Stimulated activated naive CD4-positive, alpha-beta T cell treated with Interleukin-2 at 50 U/mL for 16 hours (primary cell): ENCODE data around the gene PDZD4.
A peak's percentile ranks its signal among the peaks of the same experiment; 100 is the strongest.

Source experiments
- DNase-seq: peaks from one replicate; lab custom pipeline; 2025; lab: John Stamatoyannopoulos, UW

PDZD4 gene

DNA sequence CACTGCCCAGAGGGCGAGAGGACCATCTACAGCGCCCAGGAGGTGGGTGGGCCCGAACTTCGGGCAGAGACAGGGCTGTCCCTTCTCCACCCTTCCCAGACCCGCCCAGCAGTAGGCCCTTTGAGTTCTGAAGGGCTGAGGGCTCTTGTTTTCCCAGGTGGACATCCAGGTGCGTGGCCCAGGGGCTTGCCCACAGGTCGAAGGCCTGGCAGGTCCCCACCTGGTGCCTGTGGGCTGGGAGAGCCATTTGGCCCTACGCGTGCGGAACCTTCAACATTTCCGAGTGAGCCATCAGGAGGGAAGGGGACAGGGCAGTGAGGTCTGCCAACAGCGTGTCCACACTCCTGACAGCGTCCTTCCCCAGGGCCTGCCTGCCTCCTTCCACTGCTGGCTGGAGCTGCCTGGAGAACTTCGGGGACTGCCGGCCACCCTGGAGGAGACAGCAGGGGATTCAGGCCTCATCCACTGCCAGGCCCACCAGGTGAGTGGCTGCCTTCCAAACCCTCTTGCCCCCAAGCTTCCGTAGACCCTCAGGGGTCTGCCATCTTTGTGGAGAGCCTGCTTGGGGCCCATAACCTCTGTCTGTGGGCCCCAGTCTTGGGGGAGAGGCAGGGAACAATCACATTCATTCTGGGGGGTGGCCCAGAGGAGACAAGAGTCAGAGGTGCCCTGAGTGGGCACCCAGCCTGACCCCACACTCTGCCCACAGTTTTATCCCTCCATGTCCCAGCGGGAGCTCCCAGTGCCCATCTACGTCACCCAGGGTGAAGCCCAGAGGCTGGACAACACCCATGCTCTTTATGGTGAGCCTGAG is 59.5 kb downstream of the PDZD4 start:
- DNase-seq, result no peak

DNA sequence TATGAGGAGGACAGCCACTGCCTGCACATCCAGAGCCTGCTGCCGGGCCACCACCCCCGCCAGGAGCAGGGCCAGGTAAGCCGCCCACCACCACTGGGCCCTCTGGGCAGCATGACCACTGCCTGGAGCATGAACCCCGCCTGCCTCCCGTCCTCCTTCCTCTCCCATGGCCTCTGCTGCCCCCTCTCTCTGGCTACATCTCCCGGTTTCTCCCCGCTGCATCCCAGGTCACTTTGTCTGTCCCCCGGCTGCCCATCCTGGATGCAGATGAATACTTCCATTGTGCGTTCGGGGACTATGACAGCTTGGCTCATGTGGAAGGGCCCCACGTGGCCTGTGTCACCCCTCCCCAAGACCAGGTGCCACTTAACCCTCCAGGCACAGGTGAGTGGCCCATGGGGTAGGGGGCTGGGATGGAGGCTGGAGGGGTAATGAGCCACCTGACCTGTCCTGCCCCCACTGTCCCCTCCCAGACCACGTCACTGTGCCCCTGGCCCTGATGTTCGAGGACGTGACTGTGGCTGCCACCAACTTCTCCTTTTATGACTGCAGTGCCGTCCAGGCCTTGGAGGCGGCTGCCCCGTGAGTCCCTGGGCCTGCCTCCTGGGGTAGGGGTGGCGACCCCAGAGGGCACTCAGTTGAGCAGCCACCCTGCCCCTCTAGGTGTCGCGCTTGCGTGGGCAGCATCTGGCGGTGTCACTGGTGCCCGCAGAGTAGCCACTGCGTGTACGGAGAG is 60.3 kb downstream of the PDZD4 start:
- no peak for DNase-seq

DNA sequence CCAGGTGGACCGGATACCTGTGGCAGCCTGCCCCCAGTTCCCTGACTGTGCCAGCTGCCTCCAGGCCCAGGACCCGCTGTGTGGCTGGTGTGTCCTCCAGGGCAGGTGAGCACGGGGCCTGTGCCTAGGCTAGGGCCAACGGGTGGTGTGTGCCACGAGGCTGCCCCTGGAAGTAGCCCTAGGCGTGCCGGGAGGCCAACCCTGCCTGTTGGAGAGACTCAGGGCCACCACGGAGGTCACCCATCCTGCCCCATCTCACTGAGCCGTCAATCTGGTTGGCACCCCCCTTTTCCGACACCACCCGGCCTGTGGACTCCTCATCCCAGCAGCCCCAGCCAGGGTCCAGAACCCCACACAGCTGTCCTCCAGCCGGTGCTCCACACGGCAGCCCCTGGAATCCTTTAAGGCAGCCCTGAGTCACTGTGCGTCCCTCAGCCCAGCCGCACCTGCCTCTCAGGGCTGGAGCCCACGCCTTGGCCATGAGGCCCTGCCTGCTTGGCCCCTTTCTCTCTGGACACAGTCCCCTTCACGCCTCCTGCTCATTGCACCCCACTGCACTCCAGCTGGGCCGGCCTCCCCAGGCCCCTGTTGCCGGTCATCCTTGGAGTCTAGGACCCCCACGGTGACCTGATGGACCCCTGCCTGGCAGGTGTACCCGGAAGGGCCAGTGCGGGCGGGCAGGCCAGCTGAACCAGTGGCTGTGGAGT is 61.0 kb downstream of the PDZD4 start:
- no peak for DNase-seq

DNA sequence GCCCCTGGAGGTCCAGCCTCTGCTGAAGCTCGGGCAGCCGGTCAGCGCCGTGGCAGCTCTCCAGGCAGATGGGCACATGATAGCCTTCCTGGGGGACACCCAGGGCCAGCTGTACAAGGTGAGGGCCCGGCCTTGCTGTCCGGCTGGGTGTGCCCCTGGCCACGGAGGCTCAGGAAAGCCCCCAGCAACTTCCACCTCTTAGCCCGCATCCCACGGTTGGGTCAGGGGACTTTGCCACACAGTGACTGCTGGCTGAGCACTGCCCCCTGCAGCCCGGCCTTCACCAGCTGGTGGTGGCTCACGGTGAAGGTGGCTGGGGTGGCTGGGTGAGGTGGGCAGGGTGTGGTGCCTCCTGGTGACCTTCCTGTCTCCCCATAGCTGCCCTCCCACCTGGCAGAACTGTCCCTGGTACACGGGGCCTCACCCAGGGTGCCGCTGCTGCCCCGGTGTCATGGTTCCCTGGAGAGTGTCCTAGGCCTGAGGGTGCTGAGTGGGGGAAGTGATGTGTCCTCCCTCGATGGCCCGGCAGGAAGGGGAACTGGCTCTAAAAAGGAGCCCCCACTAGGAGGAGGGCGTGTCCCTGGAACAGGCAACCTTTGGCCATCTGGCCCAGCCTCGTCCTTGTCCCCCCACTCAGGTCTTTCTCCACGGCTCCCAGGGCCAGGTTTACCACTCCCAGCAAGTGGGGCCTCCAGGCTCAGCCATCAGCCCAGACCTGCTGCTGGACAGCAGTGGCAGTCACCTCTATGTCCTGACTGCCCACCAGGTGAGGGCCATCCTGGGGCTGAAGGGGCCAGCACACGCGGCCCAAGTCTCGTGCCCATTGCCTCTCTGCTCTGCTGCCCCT is 61.8 kb downstream of the PDZD4 start:
- DNase-seq, result no peak

DNA sequence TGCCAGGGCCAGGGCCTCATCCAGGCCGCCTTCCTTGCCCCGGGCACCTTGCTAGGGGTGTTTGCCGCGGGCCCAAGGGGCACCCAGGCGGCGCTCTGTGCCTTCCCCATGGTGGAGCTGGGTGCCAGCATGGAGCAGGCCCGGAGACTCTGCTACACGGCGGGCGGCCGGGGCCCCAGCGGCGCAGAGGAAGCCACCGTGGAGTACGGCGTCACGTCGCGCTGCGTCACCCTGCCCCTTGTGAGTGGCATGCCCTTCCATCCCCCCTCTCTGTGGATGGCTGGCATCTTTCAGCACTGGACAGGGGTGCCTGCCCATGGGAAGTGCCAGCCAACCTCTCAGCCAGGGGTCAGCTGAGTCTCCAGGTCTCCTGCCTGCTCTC is 62.7 kb downstream of the PDZD4 start:
- DNase-seq, result no peak

GRCh38 chrX:153766871-153767673 is 63.3 kb downstream of the PDZD4 start:
- no peak for DNase-seq

DNA sequence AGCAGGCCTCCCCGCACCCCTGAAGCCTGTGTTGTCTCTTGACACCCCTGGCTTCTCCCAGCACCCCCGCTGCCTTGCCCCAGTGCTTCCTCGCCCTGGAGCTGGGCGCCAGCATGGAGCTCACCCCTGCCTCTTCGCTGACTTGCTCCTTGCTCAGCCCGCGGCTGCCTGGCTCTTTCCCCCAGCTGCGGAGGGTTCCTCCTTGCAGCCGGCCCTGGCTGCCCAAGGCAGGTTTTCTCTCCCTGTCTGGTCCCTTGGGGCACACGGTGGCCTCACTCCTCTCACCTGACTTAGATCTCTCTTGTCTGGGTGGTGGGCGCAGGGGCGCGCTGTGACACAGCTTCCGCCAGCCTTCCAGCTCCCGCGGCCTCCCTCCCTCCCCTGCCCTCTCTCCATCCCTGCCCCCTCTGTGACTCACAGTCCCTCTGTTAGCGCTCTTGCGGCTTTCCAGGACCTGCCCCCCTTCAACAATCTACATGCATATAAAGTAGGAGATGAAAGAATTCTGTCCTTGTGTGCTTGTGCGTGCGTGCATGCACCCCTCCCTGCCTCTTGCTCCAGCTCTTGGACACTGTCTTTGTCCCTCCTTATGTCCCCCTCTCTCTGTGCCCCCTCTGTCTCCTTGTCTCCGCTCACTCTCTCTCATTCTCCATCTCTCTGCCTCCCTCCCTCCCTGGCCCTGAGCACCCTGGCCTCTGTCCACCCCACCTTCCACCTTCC is 64.1 kb downstream of the PDZD4 start:
- peak; percentile 21 for DNase-seq

GRCh38 chrX:153765138-153766079 is 64.9 kb downstream of the PDZD4 start:
- no peak for DNase-seq

DNA sequence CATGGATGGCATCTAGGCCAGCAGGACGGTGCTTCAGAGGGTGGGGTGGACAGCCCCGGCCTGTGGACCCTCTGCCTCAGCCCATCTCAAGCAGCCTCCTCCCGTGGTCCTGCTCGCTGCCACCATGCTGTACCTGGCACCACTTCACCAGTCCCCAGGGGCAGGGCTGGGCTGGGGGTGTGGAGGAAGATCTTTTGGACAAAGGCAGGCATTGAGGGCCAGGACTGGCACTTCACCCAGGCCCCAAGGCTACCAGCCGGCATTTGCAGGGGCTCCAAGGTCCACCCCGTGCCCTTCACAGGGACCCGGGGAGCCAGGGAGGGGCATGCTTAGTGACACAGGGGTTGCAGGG is 65.6 kb downstream of the PDZD4 start:
- DNase-seq, result no peak

- DNase-seq, result peak; percentile 51
Measured at GRCh38 chrX:153763989-153764755, 66.2 kb downstream of the PDZD4 start, which contains the start of gene PLXNB3. TSS of gene PLXNB3 (plus strand) at chrX:153764249. CDS start at chrX:153765536, 1,287 bp downstream.

DNA sequence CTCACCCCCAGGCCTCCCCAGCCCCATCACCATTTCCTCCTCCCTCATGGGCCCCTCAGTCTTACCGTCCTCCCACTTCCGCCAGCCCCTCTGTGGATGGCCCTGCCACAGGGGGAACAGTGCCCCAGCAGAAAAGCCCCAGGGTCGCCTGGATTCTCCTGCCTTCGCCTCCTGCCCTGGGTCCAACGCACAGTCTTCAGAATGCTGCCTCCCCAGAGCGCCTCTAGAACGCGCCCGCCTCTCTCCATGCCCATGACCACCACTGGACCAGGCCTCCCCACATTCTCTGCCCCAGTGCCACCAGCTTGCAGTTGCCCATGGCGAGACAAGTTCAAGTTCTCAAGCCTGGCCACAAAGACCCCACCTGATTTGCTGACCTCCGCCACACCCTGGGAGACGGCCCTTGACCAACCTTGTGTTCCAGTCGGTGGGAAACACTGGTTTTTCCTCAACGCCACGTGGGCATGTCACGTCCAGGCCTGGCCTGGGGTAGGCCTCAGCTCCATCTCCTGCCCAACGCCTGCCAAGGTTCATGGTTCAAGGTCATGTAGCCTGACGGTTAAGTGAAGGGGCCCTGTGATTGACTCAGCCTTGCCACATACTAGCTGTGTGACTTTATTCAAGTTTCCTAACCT is 66.9 kb downstream of the PDZD4 start:
- no peak for DNase-seq

- no peak for DNase-seq
Measured at GRCh38 chrX:153762626-153763173, 67.6 kb downstream of the PDZD4 start.

DNA sequence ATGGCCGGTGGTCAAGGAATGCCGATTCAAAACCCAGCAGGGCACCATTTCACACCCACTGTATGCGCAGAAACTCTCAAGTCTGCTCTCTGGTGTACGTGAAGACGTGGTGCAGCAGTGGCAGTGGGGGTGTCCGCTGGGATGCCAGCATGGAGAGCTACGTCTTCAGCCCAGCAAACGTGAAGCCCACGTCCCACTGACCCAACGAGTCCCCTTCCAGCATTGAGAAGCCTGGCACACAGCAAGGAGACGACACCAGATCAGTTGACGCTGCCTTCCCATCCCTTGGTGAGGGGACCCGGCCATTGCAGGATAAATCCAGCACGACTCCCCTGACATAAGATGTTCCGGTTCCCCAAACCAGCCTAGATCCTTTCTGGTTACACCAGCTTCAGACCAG is 68.5 kb downstream of the PDZD4 start:
- DNase-seq, result no peak

DNA sequence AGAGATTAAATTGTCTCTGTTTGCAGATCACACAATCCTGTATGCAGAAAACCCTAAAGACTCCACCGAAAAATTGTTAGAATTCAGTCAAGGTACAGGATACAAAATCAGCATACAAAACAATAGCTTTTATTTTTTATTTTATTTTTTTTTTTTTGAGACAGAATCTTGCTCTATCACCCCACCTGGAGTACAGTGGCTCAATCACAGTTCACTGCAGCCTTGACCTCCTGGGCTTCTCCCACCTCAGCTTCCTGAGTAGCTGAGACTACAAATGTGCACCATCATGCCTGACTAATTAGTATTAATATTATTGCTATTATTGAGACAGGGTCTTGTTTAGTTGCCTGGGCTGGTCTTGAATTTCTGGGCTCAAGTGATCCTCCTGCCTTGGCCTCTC is 75.2 kb downstream of the PDZD4 start:
- DNase-seq, result no peak
